K562 (cell line): ENCODE measurements around the gene FLAD1. TPM values are rescaled to one million over a fixed set of nuclear protein-coding genes. Genes with fewer than 3 reads are reported as not detected.
A peak's percentile ranks its signal among the peaks of the same experiment; 100 is the strongest.

Experiments used
- ATAC-seq: fragments of 200-7000 bp; cut with Tn5 transposase; 3 replicates; pipeline ENCODE4 v1.9.1; 2020; ENCODE audit warnings: moderate library complexity
- BruUV-seq: library from RNA; stranded (reverse); fragments of 400-500 nt; replicated peaks from 2 replicates; lab custom pipeline; 2021; lab: Mats Ljungman, UMichigan
- CTCF ChIA-PET: fragments of 300-600 bp; formaldehyde crosslinking; extraction: SDS; loops from one replicate; lab custom pipeline; 2021; ENCODE audit warnings: low intra/inter-chr PET ratio; lab: Yijun Ruan, JAX
- POLR2A ChIA-PET: fragments of 300-600, 350-650 bp; sonication (Branson Sonifier 250); formaldehyde crosslinking; extraction: SDS; loops from one replicate; lab custom pipeline; 2021; ENCODE audit warnings: antibody characterized with exemption, inconsistent platforms; lab: Yijun Ruan, JAX
- DNase-seq, 4 experiments: peaks; one replicate each; pipeline versions ENCODE4 v3.0.0 to v3.0.0-alpha.2; 2011 to 2018; ENCODE audit warnings: low spot score in 3 of 4, mixed read lengths in 3 of 4; ENCODE audit errors: extremely low read depth in 1 of 4
- FAIRE-seq: peaks from 2 replicates; lab custom pipeline; 2011; peaks lifted over from hg19 to GRCh38; lab: Jason Lieb, UNC
- H2AFZ ChIP-seq: 2 replicates; pipeline ENCODE4 v1.6.0; 2011; ENCODE audit warnings: low read depth, low read length, control low read depth, inconsistent platforms
- H3K27ac ChIP-seq: fragments of 200-600 bp; 3 replicates; pipeline ENCODE4 v1.8.0; 2011; ENCODE audit warnings: low read depth, mild to moderate bottlenecking, control low read depth, inconsistent platforms, low read length, moderate library complexity, mixed read lengths; ENCODE audit errors: extremely low read depth
- H3K27me3 ChIP-seq, 2 experiments: fragments of 300-600 bp in 1 of 2; 2 replicates in 1 of 2; 3 replicates in 1 of 2; pipeline versions ENCODE4 v1.6.0 to v1.8.0; 2011; ENCODE audit warnings: inconsistent platforms in 2 of 2, low read length in 2 of 2, mild to moderate bottlenecking in 1 of 2, mixed read lengths in 1 of 2, moderate library complexity in 1 of 2; ENCODE audit not compliant: control insufficient read depth in 2 of 2, insufficient read depth in 2 of 2
- H3K36me3 ChIP-seq: fragments of 300-600 bp; 3 replicates; pipeline ENCODE4 v1.8.0; 2011; ENCODE audit warnings: mild to moderate bottlenecking, low read length, inconsistent platforms; ENCODE audit not compliant: control insufficient read depth, insufficient read depth
- H3K4me1 ChIP-seq, 2 experiments: fragments of 200-600 bp in 1 of 2; replicated peaks in 1 of 2; 2 replicates in 1 of 2; 3 replicates in 1 of 2; pipeline versions ENCODE4 v1.5.1 to v1.8.0; 2011; ENCODE audit warnings: inconsistent platforms in 2 of 2, low read length in 2 of 2, mild to moderate bottlenecking in 1 of 2, mixed read lengths in 1 of 2, moderate library complexity in 1 of 2; ENCODE audit not compliant: control insufficient read depth in 2 of 2, insufficient read depth in 2 of 2
- H3K4me2 ChIP-seq: 2 replicates; pipeline ENCODE4 v1.6.1; 2011; ENCODE audit warnings: low read length, control low read depth, inconsistent platforms, mixed read lengths; ENCODE audit not compliant: insufficient read depth
- H3K4me3 ChIP-seq: fragments of 200-600 bp; sonication (generic), shearing (Covaris generic); 2 replicates; pipeline ENCODE4 v1.5.1; 2016; ENCODE audit warnings: control low read depth, inconsistent platforms
- H3K79me2 ChIP-seq: fragments of 200-600 bp; 3 replicates; pipeline ENCODE4 v1.8.0; 2011; ENCODE audit warnings: low read length, inconsistent platforms; ENCODE audit not compliant: control insufficient read depth, insufficient read depth
- H3K9ac ChIP-seq, 2 experiments: 2 replicates each; pipeline versions ENCODE4 v1.6.0 to v1.6.1; 2011; ENCODE audit warnings: low read depth in 2 of 2, low read length in 2 of 2, control low read depth in 1 of 2, inconsistent platforms in 1 of 2, mild to moderate bottlenecking in 1 of 2, mixed read lengths in 1 of 2; ENCODE audit not compliant: insufficient read depth in 1 of 2
- H3K9me1 ChIP-seq: one replicate; pipeline ENCODE4 v1.6.0; 2011; ENCODE audit warnings: inconsistent platforms, mild to moderate bottlenecking, low read length, moderate library complexity; ENCODE audit not compliant: control insufficient read depth, insufficient read depth
- H3K9me3 ChIP-seq: replicated peaks from 2 replicates; pipeline ENCODE4 v1.5.1; 2011; ENCODE audit warnings: low read depth, low read length, inconsistent platforms; ENCODE audit not compliant: control insufficient read depth, insufficient read depth
- H4K20me1 ChIP-seq: replicated peaks from 2 replicates; pipeline ENCODE4 v1.6.1; 2011; ENCODE audit warnings: low read length, inconsistent platforms, mixed read lengths; ENCODE audit not compliant: control insufficient read depth, insufficient read depth
- BCLAF1 ChIP-seq, 2 experiments: fragments of 450-650 bp in 1 of 2; IDR thresholded peaks; 2 replicates each; pipeline ENCODE4 v1.6.1; 2011 to 2017; ENCODE audit warnings: low read depth in 2 of 2, antibody characterized with exemption in 1 of 2, borderline replicate concordance in 1 of 2, low read length in 1 of 2, mild to moderate bottlenecking in 1 of 2, mixed read lengths in 1 of 2; ENCODE audit not compliant: control insufficient read depth in 1 of 2
- C11orf30 ChIP-seq: fragments of 450-650 bp; IDR thresholded peaks from 2 replicates; pipeline ENCODE4 v1.6.1; 2016; ENCODE audit warnings: low read depth, mild to moderate bottlenecking
- FOSL1 ChIP-seq: fragments of 200-800 bp; sonication (Bioruptor generic); conservative IDR thresholded peaks from 2 replicates; pipeline ENCODE4 v1.6.1; 2016; ENCODE audit warnings: missing genetic modification characterization, missing compliant biosample characterization
- MEF2D ChIP-seq: conservative IDR thresholded peaks from 2 replicates; pipeline ENCODE4 v1.6.1; 2016; ENCODE audit warnings: low read depth, missing genetic modification characterization, missing compliant biosample characterization
- NFRKB ChIP-seq: fragments of 450-650 bp; IDR thresholded peaks from 2 replicates; pipeline ENCODE4 v1.6.1; 2016; ENCODE audit warnings: low read depth
- PKNOX1 ChIP-seq: fragments of 450-650 bp; IDR thresholded peaks from 2 replicates; pipeline ENCODE4 v1.6.1; 2016
- RBM14 ChIP-seq: fragments of 200-400 bp; formaldehyde crosslinking; IDR thresholded peaks from 2 replicates; pipeline ENCODE4 v1.6.1; 2018; ENCODE audit warnings: low read depth, mild to moderate bottlenecking, low read length, moderate library complexity, borderline replicate concordance; ENCODE audit not compliant: insufficient read depth
- SMAD2 ChIP-seq: fragments of 150-350 bp; IDR thresholded peaks from 2 replicates; pipeline ENCODE4 v1.6.1; 2014; ENCODE audit warnings: low read depth, mild to moderate bottlenecking, low read length
- TBL1XR1 ChIP-seq, 2 experiments: IDR thresholded peaks; 2 replicates each; pipeline ENCODE4 v1.6.1; 2012; ENCODE audit warnings: improper control_type of control experiment in 2 of 2, low read length in 2 of 2, mild to moderate bottlenecking in 1 of 2
- ZBED1 ChIP-seq: IDR thresholded peaks from 2 replicates; pipeline ENCODE4 v1.6.1; 2014
- ZBTB8A ChIP-seq: fragments of 450-650 bp; IDR thresholded peaks from 2 replicates; pipeline ENCODE4 v1.6.1; 2018; ENCODE audit warnings: mild to moderate bottlenecking, moderate library complexity; ENCODE audit not compliant: partially characterized antibody
- ZNF224 ChIP-seq: sonication (generic); formaldehyde crosslinking; IDR thresholded peaks from 2 replicates; pipeline ENCODE4 v1.8.0; 2022; ENCODE audit warnings: mild to moderate bottlenecking, missing genetic modification reagents
- WGBS: fragments of 100-300 bp; shearing (Covaris generic); methylation state at CpG from one replicate; pipeline ENCODE4 v1.1.6; 2016; ENCODE audit warnings: low coverage, mixed read lengths; ENCODE audit not compliant: insufficient coverage; ENCODE audit errors: missing lambda C conversion rate; 5-methylcytosine and 5-hydroxymethylcytosine counted together
- in situ Hi-C: fragments of 300-500 bp; cut with MboI; formaldehyde crosslinking; loops from 4 replicates; pipeline ENCODE4 v1.15.0; 2018; ENCODE audit warnings: inconsistent platforms, mixed read lengths
- intact Hi-C: fragments of 100-400 bp; cut with micrococcal nuclease; formaldehyde crosslinking; loops from 2 replicates; pipeline ENCODE4 v1.14.2; 2022
- polyA plus RNA-seq, 8 experiments: library from polyadenylated mRNA; depleted of rRNA in 4 of 8; stranded (reverse) in 5 of 8; unstranded in 3 of 8; fragments of >200 nt; fragmentation: Nextera tagmentation in 2 of 8; fragmentation: Illumina TruSeq in 1 of 8; extraction: Ambion mirVana in 2 of 8; extraction: Trizol in 1 of 8; gene quantifications; 2 replicates each; pipeline versions ENCODE4 v1.2.1 to v1.2.3, GENCODE V29; 2011 to 2014; ENCODE audit warnings: inconsistent platforms in 1 of 8, missing spikeins in 1 of 8
- total RNA-seq, 7 experiments: library from RNA; depleted of rRNA in 6 of 7; stranded (reverse); fragments of >200 nt in 6 of 7; fragmentation: Illumina TruSeq in 2 of 7; extraction: Trizol in 2 of 7; gene quantifications; 2 replicates each; pipeline versions ENCODE4 v1.2.1 to v1.2.3, GENCODE V29; 2011 to 2021; ENCODE audit warnings: low replicate concordance in 1 of 7
- TF ChIP-seq, protein P1 (sequence below): sonication (generic); formaldehyde crosslinking; IDR thresholded peaks from 2 replicates; pipeline ENCODE4 v1.9.0; 2022; ENCODE audit warnings: mild to moderate bottlenecking, missing genetic modification reagents
- TF ChIP-seq, protein P2 (sequence below), 2 experiments: fragments of 450-650 bp in 1 of 2; sonication (generic) in 1 of 2; formaldehyde crosslinking in 1 of 2; IDR thresholded peaks in 1 of 2; conservative IDR thresholded peaks in 1 of 2; 2 replicates each; pipeline versions ENCODE4 v1.6.1 to v1.8.1; 2016 to 2023; ENCODE audit warnings: mild to moderate bottlenecking in 2 of 2, moderate library complexity in 2 of 2, inconsistent platforms in 1 of 2, missing genetic modification reagents in 1 of 2

FLAD1 gene
- total and polyA plus RNA-seq, 9 of the 15 experiments (the other 6 are each of a cell fraction or from before 2014, with no cell fraction given): 24.9 to 85.8 (median 67.0) TPM

GRCh38 chr1:155026154-155026553 is 43.0 kb downstream of the FLAD1 start (continued):
- TF ChIP-seq SMAD2: no peak
- no peak for TF ChIP-seq ZNF224 (CRISPR knock-in tag)
- no peak for TF ChIP-seq TBL1XR1 (IDR thresholded peaks at IDR 0.05; ENCODE audit: low read length in 2 of 2)

GRCh38 chr1:155026588-155026987 is 43.4 kb downstream of the FLAD1 start:
- POLR2A ChIA-PET: interaction anchor here (0.5 kb wide), 1 partner anchor 53 kb away, joined by 4 read pairs; no protein-coding TSS in a partner anchor
- TF ChIP-seq PKNOX1 (peak; percentile 68), ZBED1 (no peak), BCLAF1 (IDR thresholded peaks at IDR 0.05; ENCODE audit: borderline replicate concordance in 1 of 2, control insufficient read depth in 1 of 2, low read depth in 2 of 2, low read length in 1 of 2) (no peak), MEF2D (no peak), FOSL1 (peak; percentile 57; the same call in 1 of the 2 replicates), ZBTB8A (no peak), C11orf30 (no peak), RBM14 (no peak), NFRKB (no peak)
- TF ChIP-seq, protein P1, sequence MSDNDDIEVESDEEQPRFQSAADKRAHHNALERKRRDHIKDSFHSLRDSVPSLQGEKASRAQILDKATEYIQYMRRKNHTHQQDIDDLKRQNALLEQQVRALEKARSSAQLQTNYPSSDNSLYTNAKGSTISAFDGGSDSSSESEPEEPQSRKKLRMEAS (CRISPR knock-in tag): peak; percentile 35; the same call in 1 of the 2 replicates
- TF ChIP-seq, protein P2, sequence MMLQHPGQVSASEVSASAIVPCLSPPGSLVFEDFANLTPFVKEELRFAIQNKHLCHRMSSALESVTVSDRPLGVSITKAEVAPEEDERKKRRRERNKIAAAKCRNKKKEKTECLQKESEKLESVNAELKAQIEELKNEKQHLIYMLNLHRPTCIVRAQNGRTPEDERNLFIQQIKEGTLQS (IDR thresholded peaks at IDR 0.05): peak; percentile 73
- TF ChIP-seq, protein P2 (CRISPR knock-in tag; conservative IDR thresholded peaks at IDR 0.05): no peak

More at GRCh38 chr1:155026588-155026987, 43.4 kb downstream of the FLAD1 start:
- Histone ChIP-seq H3K27ac (no peak overlapping the region), H3K4me3 (no peak overlapping the region), H3K4me2 (no peak overlapping the region), H3K4me1 (peaks cover 13 to 26% of the 10 kb centered on the region in 2 experiments; a peak in 3 of 5 replicates), H3K27me3 (no peaks in the 10 kb centered on the region), H3K9me1 (no peaks in the 10 kb centered on the region), H2AFZ (0 out of 2 replicates have a peak overlapping the region, but pooled peaks have one; percentile 8), H3K9me3 (no peaks in the 10 kb centered on the region), H3K36me3 (no peaks in the 10 kb centered on the region), H4K20me1 (no peaks in the 10 kb centered on the region), H3K9ac (peak overlapping the region in 1 of 2 experiments; percentile 53; a peak in 1 of 4 replicates), H3K79me2 (no peaks in the 10 kb centered on the region)
- CTCF ChIA-PET: interaction anchor here (0.5 kb wide), 1 partner anchor 1523 kb away, joined by 6 read pairs; no protein-coding TSS in a partner anchor
- in situ Hi-C loops (no loop called here), intact Hi-C loops (no loop called here)
- peak in 2 of 4 experiments; percentile 42 to 43 for DNase-seq
- 61% methylated on average over 6 of the region's 6 CpGs for WGBS
- FAIRE-seq: peak; percentile 51
- no TSS peak for BruUV-seq
- ATAC-seq: peak; percentile 68
